Femur (tissue), 1 donor: Measurements from ENCODE around the gene DEPDC7.
"Not testable (repeated sequence)": the region's sequence is repeated elsewhere in the genome, so short reads cannot be mapped to it uniquely, and the experiment has no call there.

Experiments
- DNase-seq: peaks from one replicate; pipeline ENCODE4 v3.0.0-alpha.2; 2017

The DEPDC7 gene

GRCh38 chr11:33015621-33016551 is at the start of gene DEPDC7:
Gene DEPDC7 (plus strand): TSS chr11:33015878. CDS start chr11:33015956, 78 bp downstream.
- peak; percentile 93 for DNase-seq

DNA sequence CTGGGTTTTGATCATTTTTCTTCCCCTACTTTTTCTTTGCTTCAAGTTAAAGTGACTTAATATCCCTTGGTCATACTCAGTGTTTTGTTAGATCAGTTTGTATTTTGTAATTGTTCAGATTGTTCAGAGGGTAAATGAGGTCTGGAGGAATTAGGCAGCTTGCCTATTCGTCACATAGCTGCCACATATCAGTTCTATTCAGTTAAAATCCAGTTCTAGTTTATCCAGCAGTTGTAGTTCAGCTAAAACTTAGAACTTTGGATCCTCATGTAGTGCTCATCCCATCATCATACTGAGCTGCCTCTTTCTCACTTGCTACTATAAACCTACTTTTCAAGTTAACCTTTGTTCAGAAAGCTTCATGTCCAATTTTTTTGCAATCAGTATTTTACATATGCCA is 47.1 kb upstream of the DEPDC7 start:
- no peak for DNase-seq

DNA sequence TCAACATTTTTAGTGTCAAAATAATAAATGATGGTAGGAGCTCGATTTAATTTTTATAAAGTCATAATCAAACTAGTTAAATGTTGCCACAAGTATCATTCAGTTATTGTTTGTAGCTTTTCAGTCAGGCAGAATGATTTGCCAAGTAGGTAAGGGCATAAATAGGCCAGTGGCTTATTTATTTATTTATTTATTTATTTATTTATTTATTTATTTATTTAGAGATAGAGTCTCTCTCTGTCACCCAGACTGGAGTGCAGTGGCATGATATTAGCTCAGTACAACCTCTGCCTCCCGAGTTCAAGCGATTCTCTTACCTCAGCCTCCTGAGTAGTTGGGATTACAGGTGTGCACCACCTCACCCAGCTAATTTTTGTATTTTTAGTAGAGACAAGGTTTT is 43.4 kb upstream of the DEPDC7 start:
- not testable (repeated sequence) for DNase-seq

- DNase-seq = no peak
Observed at GRCh38 chr11:32972781-32973180, 42.9 kb upstream of the DEPDC7 start.

DNA sequence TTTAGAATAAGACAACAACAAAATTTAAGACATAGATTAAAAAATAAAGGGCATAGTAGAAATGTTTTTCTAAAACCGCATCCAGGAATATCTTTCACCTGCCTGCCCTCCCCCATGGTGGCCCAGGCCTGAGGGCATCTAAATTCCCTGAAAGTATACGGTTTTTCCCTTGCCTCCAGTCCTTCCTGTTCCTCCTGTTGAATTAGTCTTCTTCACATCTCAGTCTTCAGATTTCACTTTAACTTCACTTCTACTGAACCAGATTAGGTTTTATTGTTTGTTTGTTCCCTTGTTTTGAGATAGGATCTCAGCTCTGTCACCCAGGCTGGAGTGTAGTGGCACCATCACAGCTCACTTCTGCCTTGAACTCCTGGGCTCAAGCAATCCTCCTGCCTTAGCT is 33.1 kb upstream of the DEPDC7 start:
- no peak for DNase-seq

DNA sequence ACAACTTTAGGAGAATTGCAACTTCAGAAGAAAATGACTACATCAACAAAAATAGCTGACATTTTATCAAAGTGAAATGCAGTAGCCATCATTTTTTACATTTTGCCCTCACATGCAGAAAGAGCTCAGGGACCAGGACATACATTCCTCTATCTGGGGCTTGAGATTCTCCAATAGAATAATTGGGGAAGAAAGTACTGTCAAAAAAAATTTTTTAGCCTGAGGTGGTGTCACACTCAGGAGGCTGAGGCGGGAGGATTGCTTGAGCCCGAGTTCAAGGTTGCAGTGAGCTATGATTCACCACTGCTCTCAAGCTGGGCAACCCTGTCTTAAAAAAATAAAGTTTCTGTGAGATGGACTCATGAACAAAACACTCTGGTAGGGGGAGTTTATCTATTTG is 32.2 kb upstream of the DEPDC7 start:
- no peak for DNase-seq

- DNase-seq = no peak
Observed at GRCh38 chr11:32985600-32985999, 30.1 kb upstream of the DEPDC7 start.

GRCh38 chr11:32987851-32988250 is 27.8 kb upstream of the DEPDC7 start:
- DNase-seq = no peak

DNA sequence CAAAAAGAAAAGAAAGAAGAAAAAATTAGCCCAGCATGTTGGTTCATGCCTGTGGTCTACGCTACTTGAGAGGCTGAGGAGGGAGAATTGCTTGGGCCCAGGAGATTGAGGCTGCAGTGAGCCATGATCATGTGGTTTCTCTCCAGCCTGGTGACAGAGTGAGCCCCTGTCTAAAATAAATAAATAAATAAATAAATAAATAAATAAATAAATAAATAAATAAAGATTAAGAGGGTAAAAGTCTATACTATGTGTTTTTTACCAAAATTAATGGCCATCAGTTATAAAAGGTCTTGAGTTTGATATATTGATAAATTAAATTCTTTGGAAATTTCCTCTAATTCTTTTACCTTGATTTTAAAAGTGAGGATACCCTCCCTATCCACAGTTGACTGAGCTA is 25.2 kb upstream of the DEPDC7 start:
- no peak for DNase-seq

GRCh38 chr11:32991427-32991826 is 24.3 kb upstream of the DEPDC7 start:
- DNase-seq = no peak

DNA sequence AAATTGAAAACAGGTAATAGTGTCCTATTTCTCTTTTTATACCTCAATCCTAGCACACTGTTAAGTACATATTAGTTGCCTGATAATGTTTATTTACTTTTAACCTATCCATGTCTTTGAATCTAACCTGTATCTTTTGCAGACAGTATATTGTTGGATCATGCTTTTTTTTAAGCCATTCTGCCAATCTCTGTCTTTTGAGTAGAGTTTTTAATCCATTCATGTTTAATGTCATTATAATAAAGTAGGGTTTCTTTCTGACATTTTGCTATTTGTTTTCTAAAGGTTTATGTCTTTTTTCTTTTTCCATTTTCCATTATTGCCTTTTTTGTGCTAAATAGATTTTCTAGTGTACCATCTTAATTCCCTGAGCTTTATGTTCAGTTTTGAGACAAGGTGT is 23.8 kb upstream of the DEPDC7 start:
- no peak for DNase-seq

- DNase-seq = no peak
Observed at GRCh38 chr11:33000181-33000580, 15.5 kb upstream of the DEPDC7 start.

DNA sequence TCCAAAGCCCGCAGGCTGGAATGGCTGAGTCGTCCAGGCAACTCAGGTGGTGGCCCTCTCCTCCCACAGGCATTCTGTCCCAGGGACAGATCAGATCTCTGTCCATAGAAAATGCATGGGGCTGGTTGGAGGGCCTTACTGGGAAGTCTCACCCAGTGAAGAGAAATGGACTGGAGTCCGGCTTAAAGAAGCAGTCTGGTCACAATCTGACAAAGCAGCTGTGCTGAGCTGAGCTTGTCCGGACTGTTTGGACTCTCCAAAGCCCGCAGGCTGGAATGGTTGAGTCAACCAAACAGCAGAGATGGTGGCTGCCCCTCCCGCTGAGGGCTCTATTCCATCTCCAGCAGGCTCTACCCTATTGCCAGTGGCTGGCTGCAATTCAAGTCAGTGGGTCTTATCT is 14.4 kb upstream of the DEPDC7 start:
- no peak for DNase-seq

DNA sequence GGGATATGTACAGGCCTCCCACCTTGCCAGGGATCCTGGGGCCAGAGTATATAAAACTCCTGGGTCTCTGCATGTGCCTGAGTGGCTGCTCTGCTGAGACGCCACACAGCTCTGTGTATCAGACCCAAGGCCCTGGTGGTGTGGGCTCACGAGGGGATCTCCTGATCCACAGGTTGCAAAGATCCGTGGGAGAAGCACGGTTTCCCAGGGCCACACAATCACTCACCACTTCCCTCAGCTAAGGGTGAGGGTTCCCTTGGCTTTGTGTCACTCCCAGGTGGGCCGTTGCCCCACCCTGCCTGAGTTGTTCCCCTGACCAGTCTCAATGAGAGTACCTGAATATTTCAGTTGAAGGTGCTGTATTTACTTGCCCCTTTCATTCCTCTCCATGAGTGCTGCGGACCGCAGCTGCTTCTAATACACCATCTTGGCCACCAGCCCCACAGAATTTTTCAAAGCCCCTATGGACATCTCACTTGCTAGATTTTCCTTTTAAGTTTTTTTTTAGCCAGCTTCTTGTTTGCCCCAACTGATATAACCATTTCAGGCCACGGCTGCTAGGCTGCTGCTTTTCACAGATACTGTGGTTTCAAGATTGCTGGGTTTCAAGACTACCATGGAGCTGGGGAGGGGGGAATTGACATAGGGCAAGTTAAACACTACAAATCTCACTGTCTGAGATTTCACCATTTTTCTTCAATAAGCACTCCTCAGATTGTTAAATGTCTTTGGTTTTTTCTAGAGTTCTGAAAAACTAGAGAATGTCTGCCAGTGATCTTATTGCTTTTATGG is 13.7 kb upstream of the DEPDC7 start:
- peak; percentile 18 for DNase-seq

DNA sequence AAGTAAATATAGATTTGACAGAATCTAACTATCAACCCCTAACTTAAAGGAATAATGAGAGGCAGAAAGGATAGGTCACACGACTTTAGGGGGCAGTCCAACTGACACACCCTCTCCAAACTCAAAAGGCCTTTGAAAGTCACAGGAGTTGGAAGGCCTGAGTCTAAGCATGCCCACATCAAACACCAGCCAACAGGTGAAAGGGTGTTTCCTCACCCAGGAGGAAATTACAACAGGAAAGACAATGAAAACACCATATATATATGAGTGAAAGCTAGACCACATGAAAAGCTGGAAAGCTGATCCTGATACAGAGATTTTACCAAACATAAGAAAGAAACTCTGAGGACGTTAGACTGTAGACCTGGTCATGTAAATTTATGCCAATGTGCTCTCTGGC is 10.5 kb upstream of the DEPDC7 start:
- no peak for DNase-seq

GRCh38 chr11:33006010-33006409 is 9.7 kb upstream of the DEPDC7 start:
- no peak for DNase-seq

DNA sequence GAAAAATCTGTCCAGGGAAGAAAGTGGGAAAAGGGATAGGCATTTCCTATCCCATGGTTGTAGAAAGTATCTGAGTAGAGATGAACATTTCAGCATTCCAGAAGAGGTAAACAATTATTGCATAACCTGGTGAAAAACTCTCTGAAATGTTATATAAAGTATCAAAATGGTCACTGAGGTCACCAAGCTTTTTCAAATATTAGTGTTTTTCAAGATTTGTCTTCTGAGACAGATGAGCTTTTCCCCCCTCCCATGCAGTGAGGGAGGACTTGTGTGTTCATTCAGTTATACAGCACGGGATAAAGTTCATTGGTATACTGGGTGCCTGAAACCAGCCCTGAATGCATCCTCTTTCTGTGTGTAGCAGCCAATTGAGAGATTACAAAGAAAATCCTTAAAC is 1.9 kb upstream of the DEPDC7 start:
- no peak for DNase-seq

DNA sequence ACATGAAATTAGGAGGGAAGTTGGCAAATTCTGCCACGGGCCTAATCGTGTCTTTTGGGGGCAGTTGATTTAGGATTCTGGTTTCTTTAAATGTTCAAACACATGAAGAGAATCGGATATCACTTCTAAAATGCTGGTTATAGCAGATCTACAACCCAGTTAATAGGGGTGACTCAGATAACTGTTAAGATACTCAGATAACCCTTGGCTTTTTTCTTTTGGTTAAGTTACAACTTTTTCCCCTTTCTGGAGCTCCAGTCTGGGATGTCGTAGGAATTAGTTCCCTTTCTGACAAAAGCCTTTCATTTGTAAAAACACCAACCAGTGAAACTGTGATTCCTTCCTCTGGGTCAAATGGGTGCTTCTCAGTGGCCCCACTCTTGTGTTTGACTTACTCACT is 976 bp downstream of the DEPDC7 start:
- DNase-seq = no peak

GRCh38 chr11:33017478-33017877 is 1.8 kb downstream of the DEPDC7 start:
- DNase-seq = no peak

GRCh38 chr11:33017965-33018364 is 2.3 kb downstream of the DEPDC7 start:
- no peak for DNase-seq

DNA sequence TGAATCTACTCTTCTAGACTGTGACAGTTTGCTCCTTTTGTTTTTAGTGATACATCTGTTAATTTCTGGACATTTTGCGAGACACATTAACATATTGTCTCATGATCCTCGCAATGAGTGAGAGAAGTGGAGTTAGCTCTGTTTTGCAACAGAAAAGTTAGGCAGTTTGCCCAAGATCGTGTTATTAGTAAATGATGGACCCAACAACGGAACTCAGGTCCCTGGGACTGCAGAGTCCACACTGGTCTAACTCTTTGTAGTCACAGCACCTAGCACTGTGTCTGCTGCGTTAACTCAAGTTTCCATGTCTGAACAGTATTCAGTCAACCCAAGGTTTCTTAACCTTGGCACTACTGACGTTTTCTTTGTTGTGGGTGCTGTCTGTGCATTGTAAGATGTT is 3.2 kb downstream of the DEPDC7 start:
- DNase-seq = no peak

- DNase-seq = no peak
Observed at GRCh38 chr11:33021501-33021900, 5.8 kb downstream of the DEPDC7 start.

GRCh38 chr11:33021937-33022336 is 6.3 kb downstream of the DEPDC7 start:
- no peak for DNase-seq

DNA sequence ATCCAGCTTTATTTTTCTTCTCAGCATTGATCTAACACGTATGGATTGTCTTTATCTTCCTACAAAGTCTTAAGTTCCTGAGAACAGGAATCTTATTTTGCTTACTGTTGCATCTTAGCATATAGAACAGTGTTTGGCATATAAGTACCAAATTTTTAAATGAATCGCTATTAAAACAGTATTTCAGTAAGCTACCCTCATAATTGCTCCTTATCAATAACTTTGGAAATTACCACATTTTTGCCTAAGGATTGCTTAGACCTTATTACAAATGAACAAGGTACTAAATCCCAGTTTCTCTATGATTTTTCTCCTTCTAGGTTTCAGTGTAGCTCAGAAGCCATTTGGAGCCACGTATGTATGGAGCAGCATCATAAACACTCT is 9.7 kb downstream of the DEPDC7 start:
- no peak for DNase-seq
